Upper lobe of left lung (tissue), 4 donors: ENCODE measurements around the gene SIN3A.

Experiments used
- EP300 ChIP-seq, 4 donors: sonication (generic); formaldehyde crosslinking; IDR thresholded peaks; one replicate each; pipeline ENCODE4 v1.5.1; 2017; ENCODE audit warnings: antibody characterized with exemption in 4 of 4, control low read depth in 2 of 4
- TF ChIP-seq, protein P1 (sequence below), 6 experiments: fragments of 450-650 bp in 4 of 6; fragments of 200-600 bp in 2 of 6; sonication (generic) in 2 of 6; IDR thresholded peaks; one replicate each; pipeline ENCODE4 v1.5.1; 2016 to 2019; ENCODE audit warnings: antibody characterized with exemption in 6 of 6

DNA sequence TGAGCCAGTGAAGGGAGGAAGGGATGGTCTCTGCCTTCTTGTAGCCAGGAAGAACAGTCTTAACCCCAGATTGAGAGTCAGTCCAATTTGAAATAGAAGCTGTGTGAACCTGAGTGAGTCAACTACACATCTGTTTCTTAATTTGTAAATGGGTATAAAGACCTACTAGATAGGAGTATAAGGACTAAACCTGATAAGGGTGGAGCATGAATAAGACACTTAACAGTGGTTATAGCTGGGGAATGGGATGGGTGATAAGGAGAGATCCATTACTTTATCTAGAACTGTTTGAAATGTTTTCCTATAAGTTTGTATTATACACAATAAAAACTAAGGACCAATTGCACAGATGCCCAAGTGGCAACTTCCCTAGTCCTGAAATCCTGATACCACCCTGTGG, 84.5 kb downstream of the SIN3A start:
- no peak for TF ChIP-seq EP300 (IDR thresholded peaks at IDR 0.05)
- TF ChIP-seq, protein P1, sequence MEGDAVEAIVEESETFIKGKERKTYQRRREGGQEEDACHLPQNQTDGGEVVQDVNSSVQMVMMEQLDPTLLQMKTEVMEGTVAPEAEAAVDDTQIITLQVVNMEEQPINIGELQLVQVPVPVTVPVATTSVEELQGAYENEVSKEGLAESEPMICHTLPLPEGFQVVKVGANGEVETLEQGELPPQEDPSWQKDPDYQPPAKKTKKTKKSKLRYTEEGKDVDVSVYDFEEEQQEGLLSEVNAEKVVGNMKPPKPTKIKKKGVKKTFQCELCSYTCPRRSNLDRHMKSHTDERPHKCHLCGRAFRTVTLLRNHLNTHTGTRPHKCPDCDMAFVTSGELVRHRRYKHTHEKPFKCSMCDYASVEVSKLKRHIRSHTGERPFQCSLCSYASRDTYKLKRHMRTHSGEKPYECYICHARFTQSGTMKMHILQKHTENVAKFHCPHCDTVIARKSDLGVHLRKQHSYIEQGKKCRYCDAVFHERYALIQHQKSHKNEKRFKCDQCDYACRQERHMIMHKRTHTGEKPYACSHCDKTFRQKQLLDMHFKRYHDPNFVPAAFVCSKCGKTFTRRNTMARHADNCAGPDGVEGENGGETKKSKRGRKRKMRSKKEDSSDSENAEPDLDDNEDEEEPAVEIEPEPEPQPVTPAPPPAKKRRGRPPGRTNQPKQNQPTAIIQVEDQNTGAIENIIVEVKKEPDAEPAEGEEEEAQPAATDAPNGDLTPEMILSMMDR (IDR thresholded peaks at IDR 0.05): no peak
